Stimulated activated CD8-positive, alpha-beta memory T cell treated with anti-CD3 and anti-CD28 coated beads, Interleukin-12 subunit alpha, Interleukin-12 subunit beta, amount 100 ng/mL, for 4 hours (primary cell): Measurements from ENCODE around the gene CDR2L.
"Not testable (repeated sequence)": the region's sequence is repeated elsewhere in the genome, so short reads cannot be mapped to it uniquely, and the experiment has no call there.

Experiments used
- DNase-seq: peaks from one replicate; pipeline ENCODE4 v3.0.0-alpha.2; 2020; ENCODE audit warnings: low read depth

Gene CDR2L

GRCh38 chr17:74959826-74960515, 27.5 kb upstream of the CDR2L start:
- DNase-seq = no peak

GRCh38 chr17:74960570-74961342, 26.7 kb upstream of the CDR2L start:
- no peak for DNase-seq

GRCh38 chr17:74961657-74962350, 25.6 kb upstream of the CDR2L start:
- peak; percentile 57 for DNase-seq

GRCh38 chr17:74962622-74963394, 24.6 kb upstream of the CDR2L start:
- no peak for DNase-seq

- DNase-seq = no peak
Observed at GRCh38 chr17:74963656-74964055, 23.8 kb upstream of the CDR2L start.

- no peak for DNase-seq
Observed at GRCh38 chr17:74964246-74964761, 23.1 kb upstream of the CDR2L start.

- DNase-seq = no peak
Observed at GRCh38 chr17:74964988-74965622, 22.3 kb upstream of the CDR2L start.

GRCh38 chr17:74968361-74968780, 19.1 kb upstream of the CDR2L start:
- no peak for DNase-seq

- not testable (repeated sequence) for DNase-seq
Observed at GRCh38 chr17:74969501-74969900, 17.9 kb upstream of the CDR2L start.

GRCh38 chr17:74970395-74970794, 17.0 kb upstream of the CDR2L start:
- DNase-seq = no peak

GRCh38 chr17:74971069-74971841, 16.2 kb upstream of the CDR2L start:
- no peak for DNase-seq

GRCh38 chr17:74971842-74972106, 15.7 kb upstream of the CDR2L start:
- DNase-seq = no peak

- peak; percentile 74 for DNase-seq
Observed at GRCh38 chr17:74972107-74972972, 15.1 kb upstream of the CDR2L start, which contains the start of gene HID1. TSS of gene HID1 (minus strand) at chr17:74972759. CDS start at chr17:74972656, 103 bp downstream.

- DNase-seq = no peak
Observed at GRCh38 chr17:74972973-74973328, 14.5 kb upstream of the CDR2L start.

- DNase-seq = no peak
Observed at GRCh38 chr17:74975943-74976342, 11.5 kb upstream of the CDR2L start.

GRCh38 chr17:74977802-74978201, 9.6 kb upstream of the CDR2L start:
- DNase-seq = no peak

- DNase-seq = no peak
Observed at GRCh38 chr17:74978240-74978639, 9.2 kb upstream of the CDR2L start.

- no peak for DNase-seq
Observed at GRCh38 chr17:74979408-74980146, 7.9 kb upstream of the CDR2L start.

- DNase-seq = no peak
Observed at GRCh38 chr17:74981318-74981978, 6.0 kb upstream of the CDR2L start.
